GM12878 (cell line): ENCODE measurements around the gene OPN1MW2. TPM values are rescaled to one million over a fixed set of nuclear protein-coding genes. Genes with fewer than 3 reads are reported as not detected.
"Not testable (repeated sequence)": the region's sequence is repeated elsewhere in the genome, so short reads cannot be mapped to it uniquely, and the experiment has no call there.

Experiments
- ATAC-seq: fragments of 200-7000 bp; cut with Tn5 transposase; 3 replicates; pipeline ENCODE4 v1.9.1; 2020; ENCODE audit warnings: mild to moderate bottlenecking, moderate library complexity
- BruUV-seq: library from RNA; stranded (reverse); fragments of 400-500 nt; replicated peaks from 2 replicates; lab custom pipeline; 2021; lab: Mats Ljungman, UMichigan
- CTCF ChIA-PET: fragments of 300-600 bp; sonication (Branson Sonifier 250); formaldehyde crosslinking; extraction: SDS; loops from one replicate; lab custom pipeline; 2021; ENCODE audit warnings: inconsistent platforms; lab: Yijun Ruan, JAX
- POLR2A ChIA-PET: fragments of 350-600 bp; formaldehyde crosslinking; extraction: SDS; loops from one replicate; lab custom pipeline; 2021; ENCODE audit warnings: inconsistent platforms; lab: Charles Lee
- RAD21 ChIA-PET: fragments of 300-600 bp; sonication (Branson Sonifier 250); formaldehyde crosslinking; loops from one replicate; lab custom pipeline; 2023; ENCODE audit warnings: antibody characterized with exemption; ENCODE audit not compliant: unreplicated experiment; lab: Charles Lee
- SMC1A ChIA-PET: fragments of 300-600 bp; sonication (Branson Sonifier 250); formaldehyde crosslinking; loops from one replicate; lab custom pipeline; 2023; ENCODE audit not compliant: unreplicated experiment, uncharacterized antibody; lab: Charles Lee
- DNase-seq: peaks from one replicate; pipeline ENCODE4 v3.0.0-alpha.2; 2011; ENCODE audit warnings: low read depth, low spot score
- FAIRE-seq: peaks from 3 replicates; lab custom pipeline; 2011; peaks lifted over from hg19 to GRCh38; lab: Jason Lieb, UNC
- H2AFZ ChIP-seq: 2 replicates; pipeline ENCODE4 v1.6.0; 2011; ENCODE audit warnings: low read depth, low read length, control low read depth; ENCODE audit not compliant: control insufficient read depth
- H3K27ac ChIP-seq: 2 replicates; pipeline ENCODE4 v1.5.1; 2011; ENCODE audit warnings: control low read depth; ENCODE audit not compliant: control insufficient read depth, insufficient read depth
- H3K27me3 ChIP-seq, 2 experiments: replicated peaks in 1 of 2; 2 replicates each; pipeline versions ENCODE4 v1.6.0 to v1.6.1; 2011; ENCODE audit warnings: low read length in 1 of 2; ENCODE audit not compliant: control insufficient read depth in 2 of 2, insufficient read depth in 2 of 2
- H3K36me3 ChIP-seq, 2 experiments: 2 replicates each; pipeline ENCODE4 v1.5.1; 2011; ENCODE audit warnings: low read length in 1 of 2; ENCODE audit not compliant: control insufficient read depth in 2 of 2, insufficient read depth in 2 of 2
- H3K4me1 ChIP-seq: 2 replicates; pipeline ENCODE4 v1.6.1; 2011; ENCODE audit warnings: mild to moderate bottlenecking, low read length, moderate library complexity, mixed read lengths; ENCODE audit not compliant: control insufficient read depth, insufficient read depth
- H3K4me2 ChIP-seq: 2 replicates; pipeline ENCODE4 v1.6.0; 2011; ENCODE audit warnings: control low read depth; ENCODE audit not compliant: control insufficient read depth, insufficient read depth
- H3K4me3 ChIP-seq: fragments of 200-600 bp; sonication (generic); 2 replicates; pipeline ENCODE4 v1.5.1; 2016
- H3K79me2 ChIP-seq: 2 replicates; pipeline ENCODE4 v1.6.0; 2011; ENCODE audit warnings: low read length; ENCODE audit not compliant: control insufficient read depth, insufficient read depth
- H3K9ac ChIP-seq: 2 replicates; pipeline ENCODE4 v1.8.0; 2011; ENCODE audit warnings: low read length, control low read depth, mixed read lengths; ENCODE audit not compliant: control insufficient read depth, insufficient read depth
- H3K9me3 ChIP-seq: replicated peaks from 3 replicates; pipeline ENCODE4 v1.5.1; 2011; ENCODE audit warnings: mild to moderate bottlenecking, low read length; ENCODE audit not compliant: control insufficient read depth, insufficient read depth
- H4K20me1 ChIP-seq: 2 replicates; pipeline ENCODE4 v1.6.0; 2011; ENCODE audit not compliant: control insufficient read depth, insufficient read depth
- WGBS: methylation state at CpG from one replicate; pipeline ENCODE4 v1.1.6; 2016; ENCODE audit warnings: low lambda C conversion rate; ENCODE audit not compliant: insufficient replicate concordance, insufficient coverage; ENCODE audit errors: missing lambda C conversion rate; 5-methylcytosine and 5-hydroxymethylcytosine counted together
- in situ Hi-C: fragments of 300-500 bp; cut with MboI; formaldehyde crosslinking; loops from 9 replicates; pipeline ENCODE4 v1.14.3; 2018; ENCODE audit warnings: mixed read lengths
- intact Hi-C: fragments of 100-400 bp; cut with micrococcal nuclease; formaldehyde crosslinking; loops from one replicate; pipeline ENCODE4 v1.14.2; 2022; ENCODE audit not compliant: unreplicated experiment
- polyA plus RNA-seq, 11 experiments: library from polyadenylated mRNA; depleted of rRNA in 4 of 11; unstranded in 6 of 11; stranded (reverse) in 5 of 11; fragments of >200 nt; fragmentation: Nextera tagmentation in 4 of 11; fragmentation: Illumina TruSeq in 1 of 11; extraction: Ambion mirVana in 4 of 11; extraction: Trizol in 1 of 11; gene quantifications; 1 replicate in 1 of 11; 2 replicates in 10 of 11; pipeline versions ENCODE4 v1.2.1 to v1.2.3, GENCODE V29; 2011 to 2016; ENCODE audit warnings: inconsistent platforms in 2 of 11, missing spikeins in 2 of 11, low read depth in 1 of 11
- total RNA-seq, 4 experiments: library from RNA; depleted of rRNA in 3 of 4; stranded (reverse); fragments of >200 nt in 3 of 4; fragmentation: Illumina TruSeq in 1 of 4; extraction: Trizol in 1 of 4; gene quantifications; 2 replicates each; pipeline versions ENCODE4 v1.2.1 to v1.2.3, GENCODE V29; 2013 to 2021

OPN1MW2 gene
- total and polyA plus RNA-seq, 10 of the 15 experiments (the other 5 are each of a cell fraction or from before 2014, with no cell fraction given): not detected

DNA sequence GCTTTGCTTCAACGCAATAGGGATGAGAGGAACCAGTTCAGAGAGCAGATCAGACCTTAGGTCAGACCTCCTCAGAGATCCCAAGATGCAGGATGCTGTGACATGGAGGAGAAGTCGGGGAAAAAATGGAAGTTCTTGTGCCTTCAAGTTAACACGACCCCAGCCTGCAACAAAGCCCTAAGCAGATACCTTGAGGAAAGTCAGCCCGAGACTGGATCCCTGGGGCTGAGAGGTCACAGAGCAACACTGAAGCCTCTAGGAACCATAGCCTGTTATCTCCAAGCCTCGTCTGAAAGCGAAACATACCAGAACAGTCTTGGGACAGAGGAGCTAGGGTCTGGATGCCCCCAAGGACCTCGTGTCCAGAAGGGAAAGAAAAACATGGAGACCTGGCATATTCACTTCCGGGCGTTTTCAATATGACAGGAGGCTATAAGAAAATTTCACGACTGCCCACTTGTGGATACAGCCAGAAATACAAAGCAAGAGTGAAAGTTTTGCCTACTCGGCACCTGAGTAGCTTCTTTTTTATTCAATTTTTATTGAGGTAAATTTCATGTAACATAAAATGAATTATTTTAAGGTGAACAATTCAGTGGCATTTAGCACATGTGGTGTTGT lies 19.5 kb downstream of the OPN1MW2 start:
- intact Hi-C loops, H3K27me3 ChIP-seq, RAD21 ChIA-PET, H3K36me3 ChIP-seq, H3K27ac ChIP-seq, FAIRE-seq, SMC1A ChIA-PET, H4K20me1 ChIP-seq, BruUV-seq, H3K4me3 ChIP-seq, H3K9me3 ChIP-seq, H3K4me1 ChIP-seq, in situ Hi-C loops, CTCF ChIA-PET, H2AFZ ChIP-seq, ATAC-seq, POLR2A ChIA-PET, DNase-seq, H3K9ac ChIP-seq, H3K4me2 ChIP-seq, H3K79me2 ChIP-seq: not testable (repeated sequence)
- 28% methylated on average over 7 of the region's 11 CpGs for WGBS

- H3K4me1 ChIP-seq, H3K9ac ChIP-seq, in situ Hi-C loops, DNase-seq, H3K36me3 ChIP-seq, FAIRE-seq, BruUV-seq, SMC1A ChIA-PET, H4K20me1 ChIP-seq, H3K79me2 ChIP-seq, H3K4me3 ChIP-seq, H3K27me3 ChIP-seq, RAD21 ChIA-PET, H3K9me3 ChIP-seq, H3K27ac ChIP-seq, H3K4me2 ChIP-seq, intact Hi-C loops, ATAC-seq, H2AFZ ChIP-seq, CTCF ChIA-PET, POLR2A ChIA-PET: not testable (repeated sequence)
- 26% methylated on average over 6 of the region's 8 CpGs for WGBS
Observed at GRCh38 chrX:154239982-154240503, 20.5 kb downstream of the OPN1MW2 start.

GRCh38 chrX:154247377-154248045 lies 28.0 kb downstream of the OPN1MW2 start:
- RAD21 ChIA-PET: not testable (repeated sequence)
- no CpG with 5 or more reads among the region's 17 CpGs for WGBS

DNA sequence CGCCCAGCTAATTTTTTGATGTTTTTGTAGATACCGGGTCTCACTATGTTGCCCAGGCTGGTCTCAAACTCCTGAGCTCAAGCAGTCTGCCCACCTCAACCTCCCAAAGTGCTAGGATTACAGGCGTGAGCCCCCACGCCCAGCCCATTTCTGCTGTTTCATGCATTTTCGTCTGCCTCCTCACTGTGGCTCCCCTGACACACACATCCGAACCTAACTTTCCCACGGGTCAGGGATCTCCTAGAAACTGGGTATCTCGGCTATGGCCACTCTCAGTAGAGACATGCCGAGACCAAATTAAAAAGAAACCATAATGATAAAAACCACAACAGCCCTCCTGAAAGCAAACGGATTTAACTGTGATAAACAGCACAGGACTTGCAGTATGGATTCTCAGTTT lies 28.5 kb downstream of the OPN1MW2 start:
- DNase-seq, ATAC-seq, SMC1A ChIA-PET, H3K4me1 ChIP-seq, BruUV-seq, H3K27ac ChIP-seq, H3K36me3 ChIP-seq, H3K27me3 ChIP-seq, FAIRE-seq, H2AFZ ChIP-seq, H3K4me3 ChIP-seq, CTCF ChIA-PET, POLR2A ChIA-PET, in situ Hi-C loops, H4K20me1 ChIP-seq, H3K9ac ChIP-seq, H3K79me2 ChIP-seq, intact Hi-C loops, RAD21 ChIA-PET, H3K4me2 ChIP-seq, H3K9me3 ChIP-seq: not testable (repeated sequence)
- WGBS: no CpG with 5 or more reads among the region's 10 CpGs

More at GRCh38 chrX:154247377-154248045, 28.0 kb downstream of the OPN1MW2 start:
- H3K27ac ChIP-seq, in situ Hi-C loops, H3K4me2 ChIP-seq, H3K4me1 ChIP-seq, BruUV-seq, intact Hi-C loops, H3K9ac ChIP-seq, FAIRE-seq, H2AFZ ChIP-seq, H3K4me3 ChIP-seq, H4K20me1 ChIP-seq, H3K9me3 ChIP-seq, H3K36me3 ChIP-seq, H3K27me3 ChIP-seq, POLR2A ChIA-PET, H3K79me2 ChIP-seq, CTCF ChIA-PET, DNase-seq, SMC1A ChIA-PET: not testable (repeated sequence)
- ATAC-seq: peak; percentile 81
